Measurements from ENCODE around the gene ITIH3.
"Not testable (repeated sequence)": the region's sequence is repeated elsewhere in the genome, so short reads cannot be mapped to it uniquely, and the experiment has no call there.

Gene ITIH3

GRCh38 chr3:52775877-52776276 lies 18.7 kb upstream of the ITIH3 start:
- no peak for TF ChIP-seq GATA1 (IDR thresholded peaks at IDR 0.05; ENCODE audit: low read depth, low read length)
- no peak for TF ChIP-seq POLR2A (IDR thresholded peaks at IDR 0.05; ENCODE audit: low read length)
- no peak for DNase-seq

- not testable (repeated sequence) for DNase-seq
Measured at GRCh38 chr3:52776486-52776885, 18.1 kb upstream of the ITIH3 start.

GRCh38 chr3:52777127-52777958 lies 17.3 kb upstream of the ITIH3 start, which contains the start of gene ITIH1:
Gene ITIH1 (plus strand): TSS chr3:52777599. CDS start chr3:52777616, 17 bp downstream.
- TF ChIP-seq GATA1 (IDR thresholded peaks at IDR 0.05; ENCODE audit: low read depth, low read length) (no peak), POLR2A (IDR thresholded peaks at IDR 0.05; ENCODE audit: low read length) (no peak)
- no peak for DNase-seq

- TF ChIP-seq GATA1 (IDR thresholded peaks at IDR 0.05; ENCODE audit: low read depth, low read length), result no peak
- TF ChIP-seq POLR2A (IDR thresholded peaks at IDR 0.05; ENCODE audit: low read length), result no peak
- no peak for DNase-seq
Measured at GRCh38 chr3:52777959-52778805, 16.4 kb upstream of the ITIH3 start.

- no peak for DNase-seq
- TF ChIP-seq POLR2A (IDR thresholded peaks at IDR 0.05; ENCODE audit: low read length) (no peak), GATA1 (IDR thresholded peaks at IDR 0.05; ENCODE audit: low read depth, low read length) (no peak)
Measured at GRCh38 chr3:52779011-52779836, 15.4 kb upstream of the ITIH3 start.

GRCh38 chr3:52779837-52780585 lies 14.6 kb upstream of the ITIH3 start:
- TF ChIP-seq GATA1 (IDR thresholded peaks at IDR 0.05; ENCODE audit: low read depth, low read length) (no peak), POLR2A (IDR thresholded peaks at IDR 0.05; ENCODE audit: low read length) (no peak)
- DNase-seq, result no peak

GRCh38 chr3:52781741-52782140 lies 12.9 kb upstream of the ITIH3 start:
- TF ChIP-seq POLR2A (IDR thresholded peaks at IDR 0.05; ENCODE audit: low read length), result no peak
- TF ChIP-seq GATA1 (IDR thresholded peaks at IDR 0.05; ENCODE audit: low read depth, low read length), result no peak
- DNase-seq, result no peak

GRCh38 chr3:52782412-52783210 lies 12.0 kb upstream of the ITIH3 start:
- no peak for DNase-seq
- TF ChIP-seq GATA1 (IDR thresholded peaks at IDR 0.05; ENCODE audit: low read depth, low read length) (no peak), POLR2A (IDR thresholded peaks at IDR 0.05; ENCODE audit: low read length) (no peak)

- TF ChIP-seq GATA1 (IDR thresholded peaks at IDR 0.05; ENCODE audit: low read depth, low read length) (no peak), POLR2A (IDR thresholded peaks at IDR 0.05; ENCODE audit: low read length) (no peak)
- DNase-seq, result no peak
Measured at GRCh38 chr3:52783211-52783555, 11.4 kb upstream of the ITIH3 start.

GRCh38 chr3:52784021-52784621 lies 10.5 kb upstream of the ITIH3 start:
- no peak for TF ChIP-seq POLR2A (IDR thresholded peaks at IDR 0.05; ENCODE audit: low read length)
- TF ChIP-seq GATA1 (IDR thresholded peaks at IDR 0.05; ENCODE audit: low read depth, low read length), result no peak
- no peak for DNase-seq

GRCh38 chr3:52784931-52785590 lies 9.5 kb upstream of the ITIH3 start:
- TF ChIP-seq GATA1 (IDR thresholded peaks at IDR 0.05; ENCODE audit: low read depth, low read length), result no peak
- no peak for TF ChIP-seq POLR2A (IDR thresholded peaks at IDR 0.05; ENCODE audit: low read length)
- DNase-seq, result no peak

Data from erythroblast (primary cell).